Naive thymus-derived CD4-positive, alpha-beta T cell (primary cell): ENCODE data around the gene MED9. TPM values are rescaled to one million over a fixed set of nuclear protein-coding genes. Genes with fewer than 3 reads are reported as not detected.

Source experiments
- ATAC-seq: fragments of 150-1000 bp; cut with Tn5 transposase; 2 replicates; pipeline ENCODE4 v1.10.0; 2021; ENCODE audit warnings: mild to moderate bottlenecking, moderate library complexity
- CTCF ChIA-PET: fragments of 350-600 bp; sonication (Branson Sonifier 250); formaldehyde crosslinking; loops from one replicate; lab custom pipeline; 2021; ENCODE audit warnings: antibody characterized with exemption; lab: Charles Lee
- POLR2A ChIA-PET: fragments of 350-600 bp; sonication (Branson Sonifier 250); formaldehyde crosslinking; loops from one replicate; lab custom pipeline; 2021; ENCODE audit warnings: antibody characterized with exemption, inconsistent platforms; lab: Charles Lee
- DNase-seq, 9 donors: peaks; one replicate each; pipeline versions ENCODE4 v3.0.0 to v3.0.0-alpha.2; 2020 to 2022; ENCODE audit warnings: mixed read lengths in 1 of 9
- H3K27ac ChIP-seq: one replicate; pipeline ENCODE4 v1.7.0; 2013; ENCODE audit warnings: mild to moderate bottlenecking, low read depth, low read length, moderate library complexity
- H3K27me3 ChIP-seq, 2 donors: one replicate each; pipeline ENCODE4 v1.7.0; 2013; ENCODE audit warnings: low read length in 2 of 2, mild to moderate bottlenecking in 2 of 2, moderate library complexity in 2 of 2; ENCODE audit not compliant: control insufficient read depth in 2 of 2, insufficient read depth in 2 of 2
- H3K36me3 ChIP-seq, 3 experiments: 1 replicate in 2 of 3; 2 replicates in 1 of 3; pipeline ENCODE4 v1.7.0; 2013; ENCODE audit warnings: low read length in 3 of 3, mild to moderate bottlenecking in 3 of 3, moderate library complexity in 1 of 3; ENCODE audit not compliant: insufficient read depth in 3 of 3, control insufficient read depth in 2 of 3
- H3K4me1 ChIP-seq, 2 donors: one replicate each; pipeline ENCODE4 v1.7.0; 2013; ENCODE audit warnings: low read length in 2 of 2, mild to moderate bottlenecking in 2 of 2, moderate library complexity in 1 of 2; ENCODE audit not compliant: control insufficient read depth in 2 of 2, insufficient read depth in 2 of 2
- H3K4me3 ChIP-seq: 2 replicates; pipeline ENCODE4 v1.7.0; 2013; ENCODE audit warnings: mild to moderate bottlenecking, low read length
- H3K9me3 ChIP-seq, 3 experiments: 1 replicate in 2 of 3; 2 replicates in 1 of 3; pipeline ENCODE4 v1.7.0; 2013; ENCODE audit warnings: low read length in 3 of 3; ENCODE audit not compliant: control insufficient read depth in 2 of 3
- H3K27ac Mint-ChIP-seq, 9 donors: one replicate each; pipeline ENCODE4 v1.8.0; 2020 to 2022; ENCODE audit warnings: mixed read lengths in 9 of 9, mild to moderate bottlenecking in 8 of 9, moderate library complexity in 5 of 9, inconsistent platforms in 2 of 9
- H3K27me3 Mint-ChIP-seq, 5 donors: one replicate each; pipeline ENCODE4 v1.8.0; 2021 to 2022; ENCODE audit warnings: mixed read lengths in 5 of 5, mild to moderate bottlenecking in 1 of 5
- H3K36me3 Mint-ChIP-seq, 5 donors: one replicate each; pipeline ENCODE4 v1.8.0; 2020 to 2022; ENCODE audit warnings: mixed read lengths in 5 of 5, mild to moderate bottlenecking in 3 of 5, inconsistent platforms in 1 of 5
- H3K4me1 Mint-ChIP-seq, 7 donors: one replicate each; pipeline ENCODE4 v1.8.0; 2020 to 2022; ENCODE audit warnings: mixed read lengths in 7 of 7, mild to moderate bottlenecking in 3 of 7, inconsistent platforms in 1 of 7
- H3K4me3 Mint-ChIP-seq, 10 donors: one replicate each; pipeline ENCODE4 v1.8.0; 2020 to 2022; ENCODE audit warnings: mild to moderate bottlenecking in 10 of 10, mixed read lengths in 10 of 10, moderate library complexity in 6 of 10, inconsistent platforms in 2 of 10
- H3K9me3 Mint-ChIP-seq, 11 donors: one replicate each; pipeline ENCODE4 v1.8.0; 2020 to 2022; ENCODE audit warnings: mixed read lengths in 11 of 11, mild to moderate bottlenecking in 4 of 11, inconsistent platforms in 1 of 11, moderate library complexity in 1 of 11
- intact Hi-C, 2 donors: fragments of 100-400 bp; cut with micrococcal nuclease; formaldehyde crosslinking; loops; one replicate each; pipeline ENCODE4 v1.15.1; 2023
- polyA plus RNA-seq, 2 donors: library from polyadenylated mRNA; unstranded; fragments of 300-500 nt; fragmentation: Illumina TruSeq; gene quantifications; one replicate each; pipeline ENCODE4 v1.2.3, GENCODE V29; 2021
- total RNA-seq, 6 experiments: library from RNA in 5 of 6; stranded (reverse) in 5 of 6; gene quantifications; 1 replicate in 5 of 6; 2 replicates in 1 of 6; pipeline ENCODE4 v1.2.3 and lab custom pipeline; 2021 to 2026

MED9 gene
- total and polyA plus RNA-seq, 7 experiments from 2014 or later = 14.0 to 24.1 (median 17.2) TPM

DNA sequence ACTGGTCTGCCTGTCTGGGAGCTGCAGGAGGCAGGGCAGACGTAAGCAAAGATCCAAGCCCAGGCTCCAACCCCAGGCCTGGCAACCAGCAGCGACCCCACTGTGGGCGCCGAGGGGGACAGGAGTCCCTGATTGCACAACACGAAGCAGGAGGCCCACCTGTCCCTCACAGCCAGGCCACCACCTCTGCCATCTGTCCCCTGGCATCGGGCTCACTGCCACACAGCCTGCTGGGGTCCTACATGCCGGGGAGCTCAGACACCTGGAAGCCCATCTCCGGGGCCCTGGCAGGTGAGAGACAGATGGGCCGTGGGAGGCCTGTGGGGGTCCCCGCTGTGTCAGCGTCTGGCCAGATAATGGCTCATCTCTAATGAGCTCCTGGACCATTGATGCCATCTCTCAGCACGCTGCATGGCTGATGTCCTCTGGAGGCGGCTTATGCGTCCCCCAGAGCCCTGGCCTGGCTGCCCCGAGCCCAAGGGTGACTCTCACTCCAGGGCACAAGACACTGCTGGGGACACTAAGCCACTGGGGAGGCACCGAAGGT lies 30.7 kb downstream of the MED9 start:
- no peaks in the 10 kb centered on the region for H3K36me3 Mint-ChIP-seq
- ChIA-PET POLR2A (no interaction called here), CTCF (interaction anchor here (1.1 kb wide), 1 partner anchor 11 kb away, joined by 3 read pairs; no protein-coding TSS in a partner anchor)
- Histone ChIP-seq H3K36me3 (no peaks in the 10 kb centered on the region), H3K27ac (no peak overlapping the region), H3K4me1 (no peaks in the 10 kb centered on the region), H3K4me3 (no peak overlapping the region), H3K9me3 (no peaks in the 10 kb centered on the region), H3K27me3 (no peaks in the 10 kb centered on the region)
- no peaks in the 10 kb centered on the region for H3K9me3 Mint-ChIP-seq
- intact Hi-C loops = no loop called here
- H3K27ac Mint-ChIP-seq = peak overlapping the region in 1 of 9 donors; percentile 32
- no peak for ATAC-seq
- no peak overlapping the region for H3K4me3 Mint-ChIP-seq
- peaks cover 0 to 3% (median 0%) of the 10 kb centered on the region in 5 donors for H3K27me3 Mint-ChIP-seq
- DNase-seq = no peak
- peaks cover 0 to 10% (median 0%) of the 10 kb centered on the region in 7 donors for H3K4me1 Mint-ChIP-seq

DNA sequence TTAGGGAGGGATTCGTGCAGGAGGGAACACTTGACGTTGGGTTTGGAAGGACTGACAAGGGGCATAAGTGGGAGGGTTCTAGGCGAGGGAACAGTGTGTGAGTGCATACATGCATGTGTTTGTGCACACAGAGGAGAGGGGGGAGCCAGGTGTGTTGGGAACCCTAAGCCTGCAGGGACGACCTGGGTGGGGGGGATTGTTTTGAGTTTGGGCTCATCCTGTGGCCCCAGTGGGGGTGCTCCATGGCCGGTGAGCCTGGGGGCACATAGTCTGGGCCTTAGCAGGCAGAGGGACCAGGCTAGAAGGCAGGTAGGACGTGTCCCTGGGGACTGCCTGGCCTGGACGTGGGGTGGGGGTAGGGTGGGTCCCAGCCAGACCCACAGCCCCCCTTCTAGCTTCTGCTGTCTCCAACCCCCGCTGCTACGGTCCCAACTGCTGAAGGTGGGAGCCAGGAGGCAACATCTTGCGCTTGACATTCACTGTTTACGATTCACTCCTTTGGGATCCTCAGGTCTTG lies 31.3 kb downstream of the MED9 start:
- no peak overlapping the region for H3K4me3 Mint-ChIP-seq
- peaks cover 0 to 10% (median 0%) of the 10 kb centered on the region in 7 donors for H3K4me1 Mint-ChIP-seq
- Histone ChIP-seq H3K4me1 (no peaks in the 10 kb centered on the region), H3K36me3 (no peaks in the 10 kb centered on the region), H3K27me3 (no peaks in the 10 kb centered on the region), H3K27ac (no peak overlapping the region), H3K4me3 (no peak overlapping the region), H3K9me3 (no peaks in the 10 kb centered on the region)
- peak overlapping the region in 1 of 9 donors; percentile 32 for H3K27ac Mint-ChIP-seq
- ATAC-seq (no peak), DNase-seq (no peak)
- ChIA-PET POLR2A (no interaction called here), CTCF (interaction anchor here (1.1 kb wide), 1 partner anchor 11 kb away, joined by 3 read pairs; no protein-coding TSS in a partner anchor)
- no peaks in the 10 kb centered on the region for H3K9me3 Mint-ChIP-seq
- H3K27me3 Mint-ChIP-seq = peaks cover 0 to 3% (median 0%) of the 10 kb centered on the region in 5 donors
- no peaks in the 10 kb centered on the region for H3K36me3 Mint-ChIP-seq
- intact Hi-C loops = no loop called here

GRCh38 chr17:17508646-17509591 lies 32.1 kb downstream of the MED9 start:
- H3K27ac Mint-ChIP-seq = no peak overlapping the region
- H3K4me1 ChIP-seq = no peaks in the 10 kb centered on the region
- no peaks in the 10 kb centered on the region for H3K36me3 ChIP-seq
- no peak overlapping the region for H3K27ac ChIP-seq
- intact Hi-C loops = no loop called here
- H3K9me3 ChIP-seq = no peaks in the 10 kb centered on the region
- POLR2A ChIA-PET = no interaction called here
- no peak for DNase-seq
- H3K4me3 Mint-ChIP-seq = no peak overlapping the region
- CTCF ChIA-PET = no interaction called here
- no peak overlapping the region for H3K4me3 ChIP-seq
- H3K27me3 ChIP-seq = no peaks in the 10 kb centered on the region
- H3K9me3 Mint-ChIP-seq = no peaks in the 10 kb centered on the region
- no peaks in the 10 kb centered on the region for H3K27me3 Mint-ChIP-seq
- peaks cover 0 to 10% (median 0%) of the 10 kb centered on the region in 7 donors for H3K4me1 Mint-ChIP-seq
- H3K36me3 Mint-ChIP-seq = peaks cover 0 to 2% (median 0%) of the 10 kb centered on the region in 5 donors
- no peak for ATAC-seq

DNA sequence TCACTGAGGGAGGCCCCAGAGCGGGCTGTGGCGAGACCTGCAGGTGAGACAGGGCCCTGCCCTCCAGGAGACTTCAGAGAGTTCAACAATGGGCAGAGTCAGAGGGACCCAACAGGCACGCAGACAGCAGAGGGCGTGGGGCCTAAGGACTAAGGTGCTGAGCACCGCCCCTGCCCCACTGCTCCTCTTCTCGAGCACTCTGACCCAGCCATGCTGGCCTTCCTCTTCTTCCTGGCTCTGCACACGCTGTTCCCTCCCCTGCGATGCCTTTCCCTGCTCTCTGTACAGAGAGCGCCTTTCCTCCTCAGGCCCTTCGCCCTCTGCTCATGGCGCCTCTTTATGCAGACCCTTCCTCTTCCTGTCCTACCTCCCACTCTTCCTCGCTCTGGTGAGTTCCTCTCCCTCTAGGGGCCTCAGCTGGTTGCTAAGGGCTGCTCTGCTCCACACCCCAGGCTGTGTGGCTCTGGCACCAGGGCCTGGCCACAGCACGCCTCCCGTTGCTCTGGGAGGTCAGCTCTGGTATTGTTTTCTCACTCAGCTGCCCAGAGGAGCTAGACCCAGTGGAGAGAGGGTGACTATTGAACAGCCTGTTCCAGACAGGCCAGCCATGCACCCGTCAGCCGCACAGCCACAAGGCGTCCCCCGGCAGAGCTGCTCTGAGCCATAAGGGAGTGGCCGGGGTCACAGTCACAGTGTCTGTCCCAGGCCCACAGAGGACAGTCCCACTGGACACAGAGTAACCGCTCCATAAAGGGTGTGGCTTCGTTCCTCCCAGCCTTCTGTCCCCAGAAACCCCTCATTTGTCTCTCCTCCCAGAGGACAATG lies 33.0 kb downstream of the MED9 start:
- H3K9me3 Mint-ChIP-seq = no peaks in the 10 kb centered on the region
- no peak overlapping the region for H3K4me3 Mint-ChIP-seq
- no peaks in the 10 kb centered on the region for H3K36me3 ChIP-seq
- intact Hi-C loops = no loop called here
- no peak overlapping the region for H3K27ac ChIP-seq
- H3K27ac Mint-ChIP-seq = no peak overlapping the region
- DNase-seq = no peak
- CTCF ChIA-PET = interaction anchor here (0.6 to 0.8 kb wide), 2 partner anchors 106 to 352 kb away, joined by 3 to 4 read pairs; no protein-coding TSS in a partner anchor
- POLR2A ChIA-PET = no interaction called here
- ATAC-seq = no peak
- no peaks in the 10 kb centered on the region for H3K9me3 ChIP-seq
- H3K27me3 ChIP-seq = no peaks in the 10 kb centered on the region
- peaks cover 0 to 10% (median 0%) of the 10 kb centered on the region in 7 donors for H3K4me1 Mint-ChIP-seq
- H3K4me1 ChIP-seq = no peaks in the 10 kb centered on the region
- H3K27me3 Mint-ChIP-seq = no peaks in the 10 kb centered on the region
- peaks cover 0 to 4% (median 0%) of the 10 kb centered on the region in 5 donors for H3K36me3 Mint-ChIP-seq
- no peak overlapping the region for H3K4me3 ChIP-seq

GRCh38 chr17:17510456-17511292 lies 33.9 kb downstream of the MED9 start:
- DNase-seq = no peak
- CTCF ChIA-PET = interaction anchor here (0.6 to 1.3 kb wide), 3 partner anchors 14 to 351 kb away, joined by 3 to 4 read pairs (median 4); no protein-coding TSS in a partner anchor
- POLR2A ChIA-PET = no interaction called here
- Mint-ChIP-seq H3K27ac (no peak overlapping the region), H3K27me3 (no peaks in the 10 kb centered on the region), H3K4me1 (peaks cover 0 to 10% (median 0%) of the 10 kb centered on the region in 7 donors), H3K9me3 (no peaks in the 10 kb centered on the region), H3K4me3 (no peak overlapping the region), H3K36me3 (peaks cover 0 to 4% (median 0%) of the 10 kb centered on the region in 5 donors)
- Histone ChIP-seq H3K4me3 (no peak overlapping the region), H3K36me3 (no peaks in the 10 kb centered on the region), H3K4me1 (no peaks in the 10 kb centered on the region), H3K27ac (no peak overlapping the region), H3K9me3 (no peaks in the 10 kb centered on the region), H3K27me3 (no peaks in the 10 kb centered on the region)
- ATAC-seq = no peak
- intact Hi-C loops = no loop called here
